HUES64 (cell line): ENCODE data around the gene KLHL4. TPM values are rescaled to one million over a fixed set of nuclear protein-coding genes. Genes with fewer than 3 reads are reported as not detected.
"Not testable (repeated sequence)": the region's sequence is repeated elsewhere in the genome, so short reads cannot be mapped to it uniquely, and the experiment has no call there.

Experiments used
- H3K27ac ChIP-seq: 2 replicates; pipeline ENCODE4 v1.7.0; 2013; ENCODE audit warnings: low read depth, low read length, inconsistent platforms
- H3K27me3 ChIP-seq: 2 replicates; pipeline ENCODE4 v1.6.1; 2013; ENCODE audit warnings: mild to moderate bottlenecking, low read length; ENCODE audit not compliant: insufficient read depth
- H3K36me3 ChIP-seq: 2 replicates; pipeline ENCODE4 v1.6.1; 2013; ENCODE audit warnings: mild to moderate bottlenecking, low read length; ENCODE audit not compliant: insufficient read depth
- H3K4me1 ChIP-seq: 2 replicates; pipeline ENCODE4 v1.6.1; 2013; ENCODE audit warnings: mild to moderate bottlenecking, low read length, moderate library complexity; ENCODE audit not compliant: insufficient read depth
- H3K4me3 ChIP-seq: 2 replicates; pipeline ENCODE4 v1.5.1; 2013; ENCODE audit warnings: mild to moderate bottlenecking, low read length, moderate library complexity
- H3K9ac ChIP-seq: 2 replicates; pipeline ENCODE4 v1.6.1; 2013; ENCODE audit warnings: mild to moderate bottlenecking, low read depth, low read length
- H3K9me3 ChIP-seq: 2 replicates; pipeline ENCODE4 v1.6.1; 2013; ENCODE audit warnings: low read depth, low read length; ENCODE audit not compliant: insufficient read depth
- WGBS: fragments of 150-250, 120-280 bp; methylation state at CpG from one replicate; pipeline ENCODE4 v1.1.7; 2013; ENCODE audit warnings: missing lambda C conversion rate; 5-methylcytosine and 5-hydroxymethylcytosine counted together
- polyA plus RNA-seq, 2 experiments: library from polyadenylated mRNA; stranded (reverse); fragments of 50-300 nt; gene quantifications; one replicate each; pipeline ENCODE4 v1.2.3, GENCODE V29; 2013

KLHL4 gene, protein sequence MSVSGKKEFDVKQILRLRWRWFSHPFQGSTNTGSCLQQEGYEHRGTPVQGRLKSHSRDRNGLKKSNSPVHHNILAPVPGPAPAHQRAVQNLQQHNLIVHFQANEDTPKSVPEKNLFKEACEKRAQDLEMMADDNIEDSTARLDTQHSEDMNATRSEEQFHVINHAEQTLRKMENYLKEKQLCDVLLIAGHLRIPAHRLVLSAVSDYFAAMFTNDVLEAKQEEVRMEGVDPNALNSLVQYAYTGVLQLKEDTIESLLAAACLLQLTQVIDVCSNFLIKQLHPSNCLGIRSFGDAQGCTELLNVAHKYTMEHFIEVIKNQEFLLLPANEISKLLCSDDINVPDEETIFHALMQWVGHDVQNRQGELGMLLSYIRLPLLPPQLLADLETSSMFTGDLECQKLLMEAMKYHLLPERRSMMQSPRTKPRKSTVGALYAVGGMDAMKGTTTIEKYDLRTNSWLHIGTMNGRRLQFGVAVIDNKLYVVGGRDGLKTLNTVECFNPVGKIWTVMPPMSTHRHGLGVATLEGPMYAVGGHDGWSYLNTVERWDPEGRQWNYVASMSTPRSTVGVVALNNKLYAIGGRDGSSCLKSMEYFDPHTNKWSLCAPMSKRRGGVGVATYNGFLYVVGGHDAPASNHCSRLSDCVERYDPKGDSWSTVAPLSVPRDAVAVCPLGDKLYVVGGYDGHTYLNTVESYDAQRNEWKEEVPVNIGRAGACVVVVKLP
- polyA plus RNA-seq (2013, experiment 1 of 2) = 19.3 TPM
- 16.7 TPM for polyA plus RNA-seq (2013, experiment 2 of 2)

DNA sequence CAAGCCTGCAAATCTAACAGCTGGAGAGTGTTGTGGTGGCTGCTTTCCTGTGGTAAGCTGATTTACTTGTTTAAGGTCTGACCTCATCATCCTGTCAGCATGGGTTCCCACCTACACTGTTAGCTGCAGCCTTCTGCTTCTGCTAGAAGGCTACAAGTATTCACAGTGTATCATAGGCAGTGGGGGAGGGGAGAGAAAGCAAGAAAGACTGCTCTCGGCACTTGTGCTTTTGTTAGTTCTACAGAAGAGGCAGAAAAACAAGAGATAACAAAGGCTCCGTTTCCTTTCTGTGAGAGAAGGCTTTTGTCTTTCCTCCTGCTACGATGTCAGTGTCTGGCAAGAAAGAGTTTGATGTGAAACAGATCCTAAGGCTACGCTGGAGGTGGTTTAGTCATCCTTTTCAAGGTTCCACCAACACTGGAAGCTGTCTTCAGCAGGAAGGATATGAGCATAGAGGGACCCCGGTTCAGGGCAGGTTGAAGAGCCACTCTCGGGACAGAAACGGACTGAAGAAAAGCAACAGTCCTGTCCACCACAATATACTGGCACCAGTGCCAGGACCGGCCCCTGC, at the start of gene KLHL4:
KLHL4 (plus strand) TSS at position 232 of the 571 bp plus-strand sequence; CDS start at position 324, 92 bp downstream.
- no peaks in the 10 kb centered on the region for H3K9me3 ChIP-seq
- 3% methylated on average over 8 of the region's 8 CpGs for WGBS
- peak within 1 kb of the TSS; percentile 96 for H3K27ac ChIP-seq
- peaks cover 12% of the 10 kb centered on the region; the same call in 1 of the 2 replicates for H3K27me3 ChIP-seq
- peaks cover 8% of the 10 kb centered on the region; the same call in 1 of the 2 replicates for H3K4me1 ChIP-seq
- H3K9ac ChIP-seq = peak within 1 kb of the TSS; percentile 71
- H3K4me3 ChIP-seq = peak within 1 kb of the TSS; percentile 70
- H3K36me3 ChIP-seq = no peaks in the 10 kb centered on the region

DNA sequence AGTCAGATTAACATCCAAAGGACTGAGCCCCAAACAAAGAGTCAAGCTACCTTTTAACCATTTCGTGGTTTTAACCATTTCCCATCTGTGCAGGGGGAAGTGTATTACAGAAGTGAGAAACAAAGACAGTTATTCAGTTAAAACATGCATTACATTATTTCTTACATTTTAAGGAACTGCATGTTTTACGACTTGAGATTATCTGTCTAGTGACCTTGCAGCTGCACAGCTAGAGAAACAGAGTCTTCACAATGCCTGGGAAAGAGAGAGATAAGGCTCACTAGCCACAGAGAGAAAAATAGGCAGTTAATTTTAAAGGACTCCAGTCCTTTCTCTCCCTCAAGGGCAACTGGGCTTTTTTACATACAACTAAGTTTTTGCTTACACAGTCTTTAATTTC, 48.7 kb upstream of the KLHL4 start:
- 75% methylated on average over 1 of the region's 2 CpGs for WGBS
- Histone ChIP-seq H3K4me1 (no peaks in the 10 kb centered on the region), H3K36me3 (no peaks in the 10 kb centered on the region), H3K27ac (no peak overlapping the region), H3K4me3 (no peak overlapping the region), H3K9ac (no peak overlapping the region), H3K9me3 (no peaks in the 10 kb centered on the region), H3K27me3 (no peaks in the 10 kb centered on the region)

DNA sequence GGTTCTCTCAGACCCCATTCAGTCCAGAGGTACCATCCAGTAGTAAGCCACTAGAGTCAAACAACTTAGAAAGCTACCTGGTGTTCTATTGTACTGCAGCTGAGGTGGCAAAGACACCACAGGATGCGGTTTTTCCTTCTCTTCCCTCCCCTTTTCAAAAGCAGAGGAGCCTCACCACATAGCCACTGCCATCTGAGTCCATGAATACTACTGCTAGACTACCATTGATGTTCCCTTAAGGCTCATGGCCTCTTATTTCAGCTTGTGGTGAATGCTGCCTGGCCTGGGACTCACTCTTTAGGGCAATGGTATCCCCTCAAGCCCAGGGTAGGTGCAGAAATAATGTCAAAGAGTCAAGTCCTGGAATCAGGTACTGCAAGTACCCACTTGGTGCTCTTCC, 41.8 kb upstream of the KLHL4 start:
- H3K9ac ChIP-seq = no peak overlapping the region
- no peak overlapping the region for H3K4me3 ChIP-seq
- no peaks in the 10 kb centered on the region for H3K9me3 ChIP-seq
- no peaks in the 10 kb centered on the region for H3K4me1 ChIP-seq
- no peaks in the 10 kb centered on the region for H3K36me3 ChIP-seq
- H3K27me3 ChIP-seq = no peaks in the 10 kb centered on the region
- H3K27ac ChIP-seq = no peak overlapping the region
- 69% methylated on average over 1 of the region's 1 CpG for WGBS

DNA sequence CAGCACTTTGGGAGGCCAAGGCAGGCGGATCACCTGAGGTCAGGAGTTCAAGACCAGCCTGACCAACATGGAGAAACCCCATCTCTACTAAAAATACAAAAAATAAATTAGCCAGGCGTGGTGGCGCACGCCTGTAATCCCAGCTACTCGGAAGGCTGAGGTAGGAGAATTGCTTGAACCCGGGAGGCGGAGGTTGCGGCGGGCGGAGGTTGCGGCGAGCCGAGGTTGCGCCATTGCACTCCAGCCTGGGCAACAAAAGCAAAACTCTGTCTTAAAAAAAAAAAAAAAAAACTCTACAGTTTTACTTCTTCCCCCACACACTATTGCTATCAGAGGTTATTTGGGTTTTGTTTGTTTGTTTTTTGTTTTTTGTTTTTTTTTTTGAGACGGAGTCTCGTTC, 38.9 kb upstream of the KLHL4 start:
- H3K4me3 ChIP-seq, H3K9ac ChIP-seq, H3K36me3 ChIP-seq, H3K4me1 ChIP-seq, H3K27ac ChIP-seq, H3K27me3 ChIP-seq, H3K9me3 ChIP-seq: not testable (repeated sequence)
- 92% methylated on average over 15 of the region's 16 CpGs for WGBS

DNA sequence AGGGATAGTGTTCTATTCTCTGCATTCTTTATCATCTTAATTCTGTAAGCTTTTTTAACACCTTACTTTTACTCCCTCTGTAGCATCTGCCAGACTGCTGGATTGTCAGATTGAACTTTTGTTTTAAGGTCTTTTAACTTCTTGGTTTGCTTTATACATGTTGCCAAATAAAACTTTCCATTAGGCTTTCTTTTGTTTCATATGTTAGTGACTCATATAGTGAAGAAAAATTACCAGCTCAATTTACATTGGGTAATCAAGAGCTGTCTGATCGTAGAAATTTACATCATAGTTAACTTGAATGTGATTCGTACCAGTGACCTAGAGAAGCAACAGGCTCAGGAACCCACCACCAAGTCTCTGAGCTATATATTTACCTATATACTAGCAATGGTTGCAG, 28.5 kb upstream of the KLHL4 start:
- Histone ChIP-seq H3K36me3 (no peaks in the 10 kb centered on the region), H3K4me1 (no peaks in the 10 kb centered on the region), H3K9me3 (no peaks in the 10 kb centered on the region), H3K27ac (no peak overlapping the region), H3K27me3 (no peaks in the 10 kb centered on the region), H3K9ac (no peak overlapping the region), H3K4me3 (no peak overlapping the region)
- WGBS = 100% methylated on average over 2 of the region's 2 CpGs

DNA sequence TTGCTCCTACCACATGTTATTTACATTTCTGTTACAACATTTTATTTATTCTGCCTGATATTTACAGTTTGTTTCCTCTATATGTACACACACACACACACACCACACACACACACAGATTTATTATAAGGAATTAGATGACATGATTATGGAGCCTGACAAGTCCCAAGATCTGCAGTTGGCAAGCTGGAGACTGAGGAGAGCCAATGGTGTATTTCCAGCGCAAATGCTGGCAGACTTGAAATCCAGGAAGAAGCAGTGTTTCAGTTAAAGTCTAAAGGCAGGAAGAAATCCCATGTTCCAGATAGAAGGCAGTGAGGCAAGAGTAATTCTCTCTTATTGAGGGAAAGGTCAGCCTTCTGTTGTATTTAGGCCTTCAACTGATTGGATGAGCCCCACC, 1.8 kb upstream of the KLHL4 start:
- Histone ChIP-seq H3K27ac (no peak overlapping the region), H3K27me3 (peaks cover 12% of the 10 kb centered on the region; the same call in 1 of the 2 replicates), H3K36me3 (no peaks in the 10 kb centered on the region), H3K9me3 (no peaks in the 10 kb centered on the region), H3K4me3 (no peak overlapping the region), H3K9ac (no peak overlapping the region), H3K4me1 (peaks cover 8% of the 10 kb centered on the region; the same call in 1 of the 2 replicates)
- WGBS = 100% methylated on average over 1 of the region's 1 CpG

DNA sequence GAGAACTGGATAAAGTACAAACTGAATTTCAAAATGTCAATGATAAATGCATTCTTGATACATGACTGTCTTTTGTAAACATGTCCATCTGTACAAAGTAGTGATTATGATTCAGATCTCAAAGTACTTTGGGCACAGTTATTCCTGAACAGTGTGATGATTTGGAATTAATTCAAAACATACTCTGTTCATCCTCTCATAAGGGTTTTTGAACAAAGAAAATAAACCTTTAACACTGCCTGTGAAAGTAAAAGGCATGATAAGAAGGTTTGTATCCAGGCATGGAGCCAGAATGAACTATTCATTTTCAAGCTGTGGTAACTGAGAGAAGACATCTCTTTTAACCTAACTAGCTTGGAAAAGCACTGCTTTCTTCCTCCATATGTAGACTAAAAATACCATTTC, 883 bp upstream of the KLHL4 start:
- Histone ChIP-seq H3K4me1 (peaks cover 8% of the 10 kb centered on the region; the same call in 1 of the 2 replicates), H3K27me3 (peaks cover 12% of the 10 kb centered on the region; the same call in 1 of the 2 replicates), H3K27ac (peak overlapping the region; percentile 96), H3K9me3 (no peaks in the 10 kb centered on the region), H3K9ac (peak overlapping the region; percentile 71; the same call in 1 of the 2 replicates), H3K4me3 (peak overlapping the region; percentile 70), H3K36me3 (no peaks in the 10 kb centered on the region)

DNA sequence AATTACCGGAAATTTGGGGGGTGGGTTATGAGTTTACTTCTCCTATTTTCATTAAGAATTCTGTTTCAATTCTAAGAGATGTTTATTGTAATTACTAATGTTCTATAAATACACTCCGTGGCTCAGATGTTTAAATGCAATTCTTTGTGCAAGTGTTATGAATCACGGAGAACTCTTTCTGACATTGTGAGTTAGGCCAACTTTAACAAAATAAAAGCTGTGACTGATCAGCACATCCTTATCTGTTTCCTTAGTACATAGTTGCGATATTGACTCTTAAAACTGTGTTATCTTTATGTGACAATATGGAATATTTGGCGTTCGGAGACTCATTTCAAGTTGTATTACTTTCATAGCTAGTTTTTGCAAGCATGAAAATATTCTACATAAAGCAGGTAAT, 902 bp downstream of the KLHL4 start:
- Histone ChIP-seq H3K9ac (peak overlapping the region; percentile 71), H3K27me3 (peaks cover 12% of the 10 kb centered on the region; the same call in 1 of the 2 replicates), H3K9me3 (no peaks in the 10 kb centered on the region), H3K4me1 (peaks cover 8% of the 10 kb centered on the region; the same call in 1 of the 2 replicates), H3K36me3 (no peaks in the 10 kb centered on the region), H3K4me3 (peak overlapping the region; percentile 70), H3K27ac (peak overlapping the region; percentile 96; the same call in 1 of the 2 replicates)
- no CpG with 5 or more reads among the region's 6 CpGs for WGBS

DNA sequence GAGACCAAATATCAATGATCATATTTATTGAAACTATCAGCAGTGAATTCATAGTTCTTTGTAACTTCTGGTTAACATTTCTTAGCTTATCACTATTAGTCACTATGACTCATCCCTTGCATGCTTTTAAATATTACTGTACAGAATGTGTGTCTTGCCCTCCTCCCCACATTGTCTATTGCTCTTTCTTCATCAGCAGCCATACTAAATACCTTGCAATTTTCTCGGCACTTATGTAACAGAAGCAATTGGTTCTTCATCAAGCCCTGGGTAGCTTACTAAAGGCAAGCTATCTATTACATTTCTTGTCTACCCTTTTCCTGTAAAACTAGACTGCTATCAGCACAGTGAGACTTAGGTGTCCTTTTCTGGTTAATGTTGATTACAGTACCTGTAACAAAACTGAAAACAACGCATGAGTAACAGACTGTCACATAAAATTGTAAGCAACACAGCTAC, 8.2 kb downstream of the KLHL4 start:
- Histone ChIP-seq H3K27me3 (no peaks in the 10 kb centered on the region), H3K9me3 (no peaks in the 10 kb centered on the region), H3K4me1 (no peaks in the 10 kb centered on the region), H3K27ac (no peak overlapping the region), H3K4me3 (no peak overlapping the region), H3K9ac (no peak overlapping the region), H3K36me3 (no peaks in the 10 kb centered on the region)
- 94% methylated on average over 1 of the region's 2 CpGs for WGBS

DNA sequence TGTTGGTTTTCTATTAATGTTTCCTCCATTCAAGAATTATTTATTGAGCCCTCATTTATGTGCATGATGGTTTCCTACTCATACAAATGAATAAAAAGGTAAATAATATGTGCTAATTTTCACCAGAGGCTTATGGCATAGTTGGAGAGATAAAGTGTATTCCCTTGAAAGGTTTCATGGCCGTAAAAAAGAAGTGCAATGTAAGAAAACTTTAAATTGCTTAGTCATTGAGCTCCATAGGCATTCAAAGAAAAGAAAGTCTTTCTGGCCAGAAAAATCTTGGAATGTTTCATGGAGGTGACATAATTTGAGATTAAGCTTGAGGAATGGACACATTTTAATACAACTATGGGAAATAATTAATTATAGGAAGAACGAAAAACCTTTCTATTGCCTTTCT, 8.7 kb downstream of the KLHL4 start:
- Histone ChIP-seq H3K9me3 (no peaks in the 10 kb centered on the region), H3K4me1 (no peaks in the 10 kb centered on the region), H3K4me3 (no peak overlapping the region), H3K27ac (no peak overlapping the region), H3K27me3 (no peaks in the 10 kb centered on the region), H3K36me3 (no peaks in the 10 kb centered on the region), H3K9ac (no peak overlapping the region)
- WGBS = 95% methylated on average over 1 of the region's 2 CpGs

DNA sequence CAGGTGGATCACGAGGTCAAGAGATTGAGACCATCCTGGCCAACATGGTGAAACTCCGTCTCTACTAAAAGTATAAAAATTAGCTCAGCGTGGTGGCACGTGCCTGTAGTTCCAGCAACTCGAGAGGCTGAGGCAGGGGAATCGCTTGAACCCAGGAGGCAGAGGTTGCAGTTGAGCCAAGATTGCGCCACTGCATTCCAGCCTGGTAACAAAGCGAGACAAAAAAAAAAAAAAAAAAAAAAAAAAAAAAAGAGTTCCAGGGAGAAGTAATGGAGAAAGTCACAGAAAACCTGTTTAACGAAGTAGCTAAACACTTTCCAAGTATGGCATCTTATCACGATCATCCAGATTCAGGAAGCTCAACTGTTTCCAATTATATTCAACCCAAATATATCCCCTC, 10.9 kb downstream of the KLHL4 start:
- Histone ChIP-seq H3K4me1 (no peaks in the 10 kb centered on the region), H3K9ac (no peak overlapping the region), H3K36me3 (no peaks in the 10 kb centered on the region), H3K4me3 (no peak overlapping the region), H3K27ac (no peak overlapping the region), H3K27me3 (no peaks in the 10 kb centered on the region), H3K9me3 (no peaks in the 10 kb centered on the region)
- 96% methylated on average over 9 of the region's 10 CpGs for WGBS
